Left renal cortex interstitium (tissue), 4 donors: ENCODE data around the gene OR2T35. TPM values are rescaled to one million over a fixed set of nuclear protein-coding genes. Genes with fewer than 3 reads are reported as not detected.

Experiments
- DNase-seq, 4 donors: peaks; one replicate each; pipeline ENCODE4 v3.0.0-alpha.2; 2013; ENCODE audit warnings: low read depth in 4 of 4, low spot score in 2 of 4, missing footprints in 1 of 4
- polyA plus RNA-seq, 4 donors: library from polyadenylated mRNA; unstranded; fragments of 120-200 nt; gene quantifications; one replicate each; pipeline ENCODE4 v1.2.1, GENCODE V29; 2013; ENCODE audit not compliant: insufficient read length in 4 of 4

Gene OR2T35
- polyA plus RNA-seq, 4 donors: not detected

DNA sequence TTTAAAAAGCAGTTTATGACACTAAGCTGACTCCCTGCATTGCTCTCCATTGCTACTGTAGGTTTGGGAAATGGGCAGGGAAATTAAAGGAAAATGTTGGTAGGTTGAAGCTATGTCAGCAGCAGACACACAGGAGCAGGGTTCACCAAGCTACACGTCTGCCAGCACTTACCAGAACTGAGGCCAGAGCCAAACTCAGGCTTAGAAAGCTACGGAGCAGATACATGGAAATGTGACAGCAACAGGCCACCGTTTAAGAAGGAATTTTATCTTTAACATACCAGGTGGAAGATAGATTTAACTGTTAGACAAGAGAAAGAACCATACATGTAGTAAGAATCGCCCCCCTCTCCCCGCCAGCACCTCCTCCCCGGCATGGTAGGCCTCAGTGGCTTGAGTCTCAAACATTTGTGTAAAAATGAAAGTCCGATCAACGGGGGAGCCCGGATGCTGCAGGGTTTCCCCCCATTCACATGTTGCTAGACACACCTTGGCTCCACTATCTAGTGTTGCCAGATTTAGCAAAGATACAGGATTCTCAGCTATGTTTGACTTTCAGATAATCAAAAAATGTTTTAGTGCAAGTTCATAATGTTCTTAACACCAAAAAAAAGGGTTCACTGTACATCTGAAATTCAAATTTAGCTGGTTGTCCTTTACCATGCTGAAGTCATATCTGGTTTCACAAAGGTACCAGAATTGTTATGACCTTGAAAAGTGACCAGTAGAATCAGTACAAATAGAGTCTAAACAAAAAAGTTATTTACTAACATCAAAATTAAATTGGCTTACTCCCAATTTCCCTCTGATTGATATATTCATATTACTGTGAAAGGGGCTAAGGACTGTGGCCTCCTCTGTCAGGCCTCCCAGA lies 16.9 kb downstream of the OR2T35 start:
- DNase-seq: no peak

DNA sequence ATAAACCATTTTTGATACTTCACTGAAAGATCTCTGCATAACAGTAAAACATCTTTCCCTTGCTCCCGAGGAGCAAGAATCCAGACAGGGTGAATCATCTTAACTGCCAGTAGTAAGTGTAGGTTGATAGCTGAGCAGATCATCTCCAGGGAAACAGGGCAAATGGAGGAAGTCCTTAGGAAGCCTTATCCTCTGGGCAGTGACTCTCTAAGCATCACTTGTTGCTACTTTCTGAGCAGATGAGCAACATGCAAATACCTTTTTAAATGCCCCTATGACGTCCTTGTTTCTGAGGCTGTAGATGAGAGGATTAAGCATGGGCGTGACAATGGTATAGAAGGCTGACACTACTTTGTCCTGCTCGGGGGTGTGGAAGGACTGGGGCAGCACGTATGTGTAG lies 19.1 kb downstream of the OR2T35 start:
- DNase-seq: no peak

DNA sequence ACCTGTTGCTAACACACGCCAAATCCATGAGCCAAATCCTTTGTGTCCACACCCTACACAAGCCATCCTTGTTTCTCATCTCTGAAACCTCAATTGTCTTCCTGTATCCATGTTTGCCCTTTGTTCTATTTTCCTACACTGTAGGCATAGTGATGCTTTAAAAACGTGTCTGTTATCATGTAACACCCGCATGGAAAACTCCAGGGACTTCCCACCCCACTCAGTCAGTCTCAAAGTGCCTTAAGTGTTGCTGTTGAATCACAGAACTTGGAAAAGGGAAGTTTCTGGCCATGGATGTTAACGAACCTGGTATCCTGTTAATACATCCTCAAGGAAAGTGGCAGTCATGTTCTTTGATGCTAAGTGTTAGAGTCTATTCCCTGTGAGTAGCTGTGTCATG lies 19.9 kb downstream of the OR2T35 start:
- no peak for DNase-seq

DNA sequence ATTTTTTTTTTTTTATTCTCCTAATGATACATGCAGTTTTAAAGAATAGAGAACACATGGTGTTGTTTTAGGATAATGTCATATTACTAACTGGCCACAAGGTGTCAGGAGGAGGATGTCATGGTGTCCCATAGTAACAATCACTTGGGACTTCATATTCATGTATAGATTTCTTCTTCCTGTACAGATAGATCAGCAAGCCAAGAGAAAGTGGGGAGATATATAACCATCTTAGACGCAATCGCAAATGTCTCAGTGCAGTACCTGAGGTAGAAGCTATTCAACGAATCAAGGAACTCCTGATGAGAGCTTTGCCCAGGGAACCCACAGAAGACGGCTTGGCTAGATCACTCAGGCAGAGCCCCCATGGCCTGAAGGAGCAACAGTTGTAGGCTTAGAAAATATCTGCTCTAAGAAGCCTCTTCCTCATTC lies 22.5 kb downstream of the OR2T35 start:
- DNase-seq: no peak

DNA sequence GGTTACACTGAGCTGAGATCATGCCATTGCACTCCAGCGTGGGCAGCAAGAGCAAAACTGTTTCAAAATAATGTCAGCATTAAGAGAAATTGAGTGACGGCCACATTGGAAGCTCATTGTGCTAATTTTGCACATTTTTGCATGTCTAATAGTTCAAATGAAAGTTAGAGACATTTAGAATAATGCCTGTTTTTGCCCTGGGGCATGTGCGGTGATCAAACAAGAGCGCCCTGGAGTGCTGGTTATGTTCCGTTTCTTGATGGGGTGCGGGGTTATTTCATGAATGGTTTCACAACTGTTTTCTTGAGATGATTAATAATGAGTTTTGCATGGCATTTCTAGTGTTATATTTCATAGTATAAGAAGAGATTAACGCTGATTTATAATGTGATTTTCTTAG lies 23.3 kb downstream of the OR2T35 start:
- no peak for DNase-seq

DNA sequence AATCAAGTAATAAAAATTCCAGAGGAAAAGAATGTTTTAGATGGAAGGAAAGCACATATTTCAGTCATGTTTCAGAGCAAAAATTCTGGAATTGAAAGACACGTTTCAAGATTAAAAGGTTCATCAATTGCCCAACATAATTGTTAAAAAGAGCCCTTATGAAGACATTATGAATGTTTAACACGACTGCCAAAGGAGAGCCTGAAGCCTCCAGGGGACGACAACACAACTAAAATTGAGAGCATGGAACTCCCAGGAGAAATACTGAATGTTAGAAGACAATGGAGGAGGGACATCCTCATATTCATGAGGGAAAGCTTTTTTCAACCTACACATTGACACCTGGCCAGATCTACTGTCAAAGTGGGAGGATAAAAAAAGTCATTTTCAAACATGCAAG lies 26.2 kb downstream of the OR2T35 start:
- peak in 2 of 4 donors; percentile 3 to 17 for DNase-seq

DNA sequence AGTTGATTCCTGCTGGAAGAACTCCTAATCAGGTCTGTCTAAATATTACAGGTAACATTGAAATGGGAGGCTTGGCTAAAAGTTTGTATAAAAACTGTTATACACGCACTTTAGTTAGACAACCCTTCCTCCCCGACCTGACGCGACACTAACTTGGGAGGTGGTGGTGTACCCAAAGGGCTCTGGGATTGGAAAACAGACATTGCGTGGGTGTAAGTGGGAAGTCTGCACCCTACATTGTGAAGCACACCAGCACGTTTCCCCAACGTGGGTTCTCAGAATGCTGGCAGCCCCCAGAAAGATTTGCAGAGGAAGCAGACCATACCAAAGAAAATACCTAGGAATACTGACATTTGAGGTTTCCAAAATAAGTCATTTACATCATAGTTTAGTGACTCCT lies 27.0 kb downstream of the OR2T35 start:
- DNase-seq: no peak

DNA sequence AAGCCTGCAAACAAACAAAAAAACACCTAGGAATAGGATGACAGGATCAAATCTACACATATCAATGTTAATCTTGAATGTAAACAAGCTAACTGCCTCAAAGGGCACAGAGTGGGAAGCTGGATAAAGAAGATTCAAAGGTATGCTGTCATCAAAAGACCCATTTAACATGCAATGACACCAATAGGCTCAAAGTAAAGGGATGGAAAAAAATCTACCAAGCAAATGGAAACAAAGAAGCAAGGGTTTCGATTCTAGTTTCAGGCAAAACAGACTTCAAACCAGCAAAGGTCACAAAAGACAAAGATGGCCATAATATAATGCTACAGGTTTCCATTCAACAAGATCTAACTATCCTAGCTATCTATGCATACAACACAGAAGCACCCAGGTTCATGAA lies 31.3 kb downstream of the OR2T35 start:
- DNase-seq: no peak

DNA sequence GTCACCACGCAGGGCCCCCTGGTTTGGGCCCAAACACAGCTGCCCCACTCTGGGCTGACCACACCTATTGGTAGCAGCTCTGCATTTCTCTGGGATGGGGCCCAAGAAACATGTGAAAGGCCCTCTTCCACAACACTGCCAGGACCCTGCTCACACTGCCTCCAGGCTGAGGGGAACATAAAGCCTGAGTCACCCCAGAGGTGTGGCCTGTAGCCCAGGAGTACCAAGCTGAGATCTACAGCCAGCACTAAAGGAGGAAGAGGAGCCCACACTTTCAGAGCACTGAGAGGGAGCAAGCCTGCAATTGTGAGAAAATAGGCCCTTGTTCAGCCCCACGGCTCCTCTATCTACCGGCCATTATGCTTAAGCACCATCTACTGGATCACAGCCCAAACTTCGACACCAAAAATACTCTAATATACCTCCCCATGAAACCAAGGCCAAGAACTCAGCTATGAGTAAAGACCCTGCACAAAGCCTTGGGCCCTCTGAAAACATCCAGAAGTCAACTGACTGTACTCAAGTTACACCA lies 33.1 kb downstream of the OR2T35 start:
- DNase-seq: no peak

DNA sequence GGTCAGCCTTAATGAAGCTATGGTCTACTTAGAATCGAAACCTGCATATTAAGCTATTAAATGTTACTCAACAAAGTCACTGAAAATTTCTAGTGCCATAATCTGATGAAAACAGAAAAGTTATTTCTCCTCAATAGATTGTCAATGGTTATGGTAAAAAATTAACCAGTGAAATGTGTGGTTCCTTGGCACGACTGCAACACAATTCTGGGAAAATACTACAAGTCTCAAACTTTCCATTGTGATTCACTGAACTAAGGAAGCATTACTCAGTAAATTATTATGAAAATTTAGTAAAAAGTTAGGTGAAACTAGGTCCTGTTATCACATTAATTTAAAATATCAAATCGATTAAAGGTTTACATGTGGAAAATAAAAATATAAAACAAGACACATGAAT lies 34.8 kb downstream of the OR2T35 start:
- DNase-seq: no peak

DNA sequence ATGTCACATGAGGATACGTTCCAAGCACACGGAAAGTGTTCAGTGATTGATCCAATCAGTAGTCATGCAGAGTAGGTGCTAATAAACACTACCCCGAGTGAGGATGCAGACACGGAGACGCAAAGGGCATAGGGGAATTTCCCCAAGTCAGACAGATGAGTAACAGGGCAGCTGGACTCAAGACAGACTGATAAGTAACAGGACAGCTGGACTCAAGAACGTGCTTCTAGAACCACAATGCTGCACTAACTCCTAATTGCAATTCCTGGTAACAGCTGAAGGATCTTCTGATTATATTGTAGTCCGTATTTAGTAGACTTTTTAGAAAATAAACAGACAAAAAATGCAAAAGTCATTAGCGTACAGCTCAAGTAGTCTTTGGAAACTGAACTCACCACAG lies 45.7 kb downstream of the OR2T35 start:
- DNase-seq: no peak

DNA sequence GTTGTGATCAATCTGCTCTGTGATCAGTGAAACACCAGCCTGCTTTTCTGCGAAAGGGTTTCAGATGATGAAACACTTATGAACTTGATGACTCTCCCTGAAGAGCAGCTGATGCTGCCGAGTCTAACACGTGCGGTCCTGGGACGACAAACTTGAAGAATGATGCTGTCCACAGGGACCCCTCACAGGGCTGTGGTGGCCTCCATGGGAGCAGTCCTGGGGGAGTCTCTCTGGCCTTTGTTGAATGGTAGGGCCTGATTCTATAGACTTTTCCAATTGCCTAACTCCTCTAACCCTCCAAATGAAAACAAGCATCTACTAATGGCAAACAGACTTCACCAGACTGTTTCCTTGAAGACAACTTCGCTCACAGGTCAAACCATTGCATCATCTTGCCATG lies 47.5 kb downstream of the OR2T35 start, which contains the start of gene OR2T10:
TSS of gene OR2T10 (minus strand) at position 112 of the 400 bp plus-strand sequence. CDS start 3,932 bp downstream, outside the sequence.
- no peak for DNase-seq

DNA sequence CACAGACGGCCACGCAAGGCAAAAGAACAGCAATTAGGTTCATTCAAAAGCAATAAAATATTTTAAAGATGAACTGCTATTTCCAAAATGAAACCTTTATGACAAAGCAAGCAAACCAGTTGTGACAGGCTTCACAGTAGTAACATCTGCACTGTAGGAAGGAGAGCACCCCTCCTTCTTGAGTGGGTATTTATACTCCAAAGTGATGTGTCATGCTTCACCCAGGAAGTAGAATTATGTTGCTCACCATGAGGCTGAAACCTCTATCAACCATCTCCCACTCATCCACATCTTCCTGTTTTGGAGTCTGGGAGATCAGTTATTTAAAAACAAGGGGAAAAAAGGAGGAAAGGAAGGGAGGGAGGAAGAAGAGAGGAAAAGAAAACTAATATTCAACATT lies 48.5 kb downstream of the OR2T35 start:
- no peak for DNase-seq

DNA sequence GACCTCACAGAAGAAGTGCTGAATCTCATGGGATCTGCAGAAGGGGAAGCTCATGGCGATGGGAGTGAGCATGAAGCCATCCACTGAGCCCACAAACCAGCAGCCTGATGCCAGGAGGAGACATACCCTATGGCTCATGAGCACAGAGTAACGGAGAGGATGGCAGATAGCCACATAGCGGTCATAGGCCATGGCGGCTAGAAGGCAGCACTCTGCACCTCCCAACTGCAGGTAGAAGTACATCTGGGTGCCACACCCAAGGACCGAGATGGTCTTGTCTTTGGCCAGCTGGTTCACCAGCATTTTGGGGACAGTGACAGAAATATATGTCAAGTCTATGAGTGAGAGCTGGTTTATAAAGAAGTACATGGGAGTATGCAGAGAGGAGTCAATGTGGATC lies 51.9 kb downstream of the OR2T35 start:
- DNase-seq: no peak

DNA sequence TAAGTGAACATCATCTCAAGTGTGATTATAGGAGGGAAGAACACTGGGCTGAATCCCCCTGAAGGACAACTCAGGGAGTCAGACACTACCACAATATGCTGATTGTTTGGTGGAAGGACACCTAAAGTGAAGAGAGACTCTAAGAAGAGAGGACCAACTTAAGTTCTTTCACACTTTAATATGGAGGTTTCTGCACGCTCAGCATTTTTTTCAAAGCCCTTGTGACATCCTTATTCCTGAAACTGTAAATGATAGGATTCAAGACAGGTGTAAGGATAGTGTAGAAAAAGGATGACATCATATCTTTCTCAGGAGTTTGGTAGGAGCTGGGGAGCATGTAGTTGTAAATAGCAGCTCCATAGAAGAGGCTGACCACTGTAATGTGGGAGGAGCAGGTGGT lies 52.4 kb downstream of the OR2T35 start:
- DNase-seq: no peak

DNA sequence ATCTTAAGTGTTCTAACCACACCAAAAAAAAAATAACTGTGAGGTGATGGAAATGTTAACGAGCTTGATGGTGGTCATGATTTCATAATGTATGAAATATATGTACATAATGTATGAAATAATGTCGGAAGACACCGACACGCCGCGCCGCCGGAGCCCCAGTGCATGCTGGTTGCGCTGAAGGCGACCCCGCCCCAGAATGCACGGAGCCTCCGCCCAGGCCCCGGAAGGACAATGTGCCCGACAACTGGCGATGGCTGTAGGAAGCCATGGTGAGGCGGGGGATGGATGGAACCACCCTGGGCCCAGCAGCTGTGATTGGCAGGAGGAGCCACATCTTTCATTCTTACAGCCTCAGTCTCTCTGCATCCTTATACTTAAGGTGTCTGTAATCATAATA lies 55.0 kb downstream of the OR2T35 start:
- no peak for DNase-seq

DNA sequence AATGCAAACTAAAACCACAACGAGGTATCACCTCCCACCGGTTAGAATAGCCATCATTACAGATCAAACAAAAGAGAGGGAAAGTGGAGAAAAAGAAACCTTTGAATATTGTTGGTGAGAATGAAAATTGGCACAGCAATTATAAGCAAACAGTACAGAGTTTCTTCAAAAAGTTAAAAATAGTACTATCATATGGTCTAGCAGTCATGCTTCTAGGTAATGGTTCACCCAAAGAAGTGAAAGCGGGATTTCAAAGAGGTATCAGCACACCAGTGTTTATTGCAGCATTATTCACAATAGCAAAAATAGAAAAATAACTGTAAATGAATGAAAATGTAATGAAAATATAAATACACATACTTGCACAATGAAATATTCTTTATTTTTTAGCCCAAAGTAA lies 55.7 kb downstream of the OR2T35 start:
- no peak for DNase-seq

Other genes starting within 250 kb of the OR2T35 start
- gene OR2T1, start 242.2 kb downstream of the OR2T35 start, polyA plus RNA-seq: not detected
- not detected for gene OR2T2, start 199.6 kb downstream of the OR2T35 start, polyA plus RNA-seq
- gene OR2T3, start 171.9 kb downstream of the OR2T35 start, polyA plus RNA-seq: not detected
- not detected for gene OR2T5, start 156.7 kb downstream of the OR2T35 start, polyA plus RNA-seq
- gene OR2G6, start 137.2 kb downstream of the OR2T35 start, polyA plus RNA-seq: under 1 TPM in 2 of 4 donors, not detected in 2; 0.04 to 0.08 TPM
- under 1 TPM in 1 of 4 donors, not detected in 3; 0.06 TPM for gene OR2T29, start 82.5 kb downstream of the OR2T35 start, polyA plus RNA-seq
- gene OR2T34, start 70.5 kb downstream of the OR2T35 start, polyA plus RNA-seq: not detected
- gene OR2T10, start 47.6 kb downstream of the OR2T35 start, polyA plus RNA-seq: under 1 TPM; 0.08 to 0.28 (median 0.11) TPM
- gene OR2T11, start 10.2 kb downstream of the OR2T35 start, polyA plus RNA-seq: under 1 TPM in 1 of 4 donors, not detected in 3; 0.03 TPM
- not detected for gene OR2T27, start 10.2 kb upstream of the OR2T35 start, polyA plus RNA-seq
- under 1 TPM in 1 of 4 donors, not detected in 3; 0.19 TPM for gene OR14I1, start 57.5 kb upstream of the OR2T35 start, polyA plus RNA-seq
- under 1 TPM in 1 of 4 donors, not detected in 3; 0.09 TPM for gene LYPD8, start 110.5 kb upstream of the OR2T35 start, polyA plus RNA-seq
- gene SH3BP5L, start 180.6 kb upstream of the OR2T35 start, polyA plus RNA-seq: 10 to 100 TPM; 22.8 to 34.8 (median 30.0) TPM
- gene ZNF672, start 192.9 kb upstream of the OR2T35 start, polyA plus RNA-seq: 10 to 100 TPM; 20.1 to 30.0 (median 25.6) TPM
- gene ZNF692, start 213.8 kb upstream of the OR2T35 start, polyA plus RNA-seq: 10 to 100 TPM; 26.6 to 65.8 (median 50.1) TPM